NCI-H2107 (cell line): Measurements from ENCODE around the gene EPGN.

ENCODE experiments used
- DNase-seq: peaks from one replicate; lab custom pipeline; 2025; lab: John Stamatoyannopoulos, UW

EPGN gene

DNA sequence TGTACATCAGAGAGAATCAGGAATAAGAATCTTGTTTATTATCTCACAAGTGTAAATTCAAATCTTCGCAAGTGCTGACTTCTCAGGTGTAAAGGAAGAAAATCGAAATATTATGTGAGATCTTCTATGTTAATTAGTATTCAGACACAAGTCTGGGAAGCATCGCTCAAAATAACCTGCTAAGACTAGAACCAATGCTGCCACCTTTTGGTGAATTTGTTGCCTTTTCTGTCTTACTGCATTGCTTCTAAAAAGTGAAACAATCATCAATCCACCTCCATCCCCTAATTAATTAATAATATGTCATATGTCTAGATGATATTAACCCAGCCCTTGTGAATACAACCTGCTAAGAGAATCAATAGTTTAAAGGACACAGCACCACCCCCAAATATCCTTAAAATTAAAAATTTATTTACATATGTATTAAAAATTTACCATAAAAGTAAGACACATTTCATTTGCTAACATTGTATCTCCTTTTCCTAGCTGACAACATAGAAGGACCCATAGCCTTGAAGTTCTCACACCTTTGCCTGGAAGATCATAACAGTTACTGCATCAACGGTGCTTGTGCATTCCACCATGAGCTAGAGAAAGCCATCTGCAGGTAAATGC, 3.5 kb downstream of the EPGN start:
- no peak for DNase-seq

- no peak for DNase-seq
Observed at GRCh38 chr4:74314329-74314728, 6.1 kb downstream of the EPGN start.

DNA sequence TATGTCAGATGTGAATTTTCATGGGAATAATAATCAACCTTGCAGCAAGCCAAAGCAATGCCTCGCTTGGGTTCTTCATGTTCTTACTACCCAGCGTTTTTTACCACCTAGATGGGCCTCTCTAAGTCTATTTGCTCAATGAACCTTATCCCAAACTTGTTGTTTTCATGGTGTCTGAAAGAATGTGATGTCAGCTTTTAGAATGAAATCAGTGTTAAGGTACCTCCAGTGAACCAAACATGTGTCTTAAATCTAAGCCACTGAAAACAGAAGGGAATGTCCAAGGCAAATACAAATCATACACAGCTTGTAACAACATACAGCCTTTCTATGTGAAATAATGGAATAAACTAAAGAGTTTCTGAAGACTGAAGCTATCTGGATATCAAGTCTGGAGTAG, 6.7 kb downstream of the EPGN start:
- no peak for DNase-seq

- DNase-seq: no peak
Observed at GRCh38 chr4:74315376-74315775, 7.1 kb downstream of the EPGN start.

- no peak for DNase-seq
Observed at GRCh38 chr4:74316397-74316796, 8.1 kb downstream of the EPGN start.

GRCh38 chr4:74317616-74318246, 9.5 kb downstream of the EPGN start:
- no peak for DNase-seq

GRCh38 chr4:74318276-74318675, 10.0 kb downstream of the EPGN start:
- no peak for DNase-seq

GRCh38 chr4:74319470-74319869, 11.2 kb downstream of the EPGN start:
- DNase-seq: no peak

DNA sequence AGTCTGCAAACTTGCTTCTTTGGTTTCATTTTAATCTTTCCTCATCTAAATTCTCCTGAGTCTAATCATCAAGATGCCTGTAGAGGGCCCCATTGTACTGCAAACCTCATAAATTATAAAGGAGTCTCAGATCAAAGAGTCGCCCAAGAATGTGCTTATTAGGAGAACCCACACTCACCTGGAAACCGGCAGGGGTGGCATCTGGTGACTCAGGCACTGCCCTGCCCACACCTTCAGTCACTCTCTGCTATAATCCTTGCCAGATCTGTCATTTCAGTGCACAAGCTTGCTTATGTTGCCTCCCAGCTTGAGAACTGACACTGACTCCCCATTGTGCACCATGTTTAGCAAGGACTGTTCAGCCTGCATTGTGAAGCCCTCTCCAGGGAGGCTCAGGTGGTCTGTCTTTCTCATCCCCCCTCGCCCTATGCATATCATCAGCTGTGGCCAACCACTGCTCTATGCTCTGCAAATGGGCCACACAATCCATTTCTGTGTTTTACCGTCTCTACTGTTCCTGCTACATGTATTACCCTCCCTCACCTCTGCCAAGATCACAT, 12.4 kb downstream of the EPGN start:
- DNase-seq: no peak

- no peak for DNase-seq
Observed at GRCh38 chr4:74322301-74322700, 14.0 kb downstream of the EPGN start.

DNA sequence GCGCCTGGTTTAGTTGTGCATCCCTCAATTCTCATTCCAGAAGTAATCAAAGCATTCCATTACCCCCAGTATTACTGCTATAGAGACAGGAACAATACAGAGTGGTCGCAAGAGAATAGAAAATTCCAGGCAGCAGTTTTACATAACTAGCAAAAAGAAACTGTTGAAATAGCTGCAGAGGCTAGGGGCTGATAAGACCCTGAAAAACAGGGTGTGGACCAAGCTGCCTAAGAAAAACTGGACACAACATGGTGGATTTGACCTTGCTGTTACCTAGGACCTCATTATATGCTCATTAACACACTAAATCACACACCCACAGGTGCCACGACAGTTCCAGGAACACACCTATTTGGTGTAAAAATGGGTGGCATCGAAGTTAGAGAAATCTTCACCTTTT, 15.4 kb downstream of the EPGN start:
- no peak for DNase-seq

GRCh38 chr4:74324262-74324661, 16.0 kb downstream of the EPGN start:
- no peak for DNase-seq

DNA sequence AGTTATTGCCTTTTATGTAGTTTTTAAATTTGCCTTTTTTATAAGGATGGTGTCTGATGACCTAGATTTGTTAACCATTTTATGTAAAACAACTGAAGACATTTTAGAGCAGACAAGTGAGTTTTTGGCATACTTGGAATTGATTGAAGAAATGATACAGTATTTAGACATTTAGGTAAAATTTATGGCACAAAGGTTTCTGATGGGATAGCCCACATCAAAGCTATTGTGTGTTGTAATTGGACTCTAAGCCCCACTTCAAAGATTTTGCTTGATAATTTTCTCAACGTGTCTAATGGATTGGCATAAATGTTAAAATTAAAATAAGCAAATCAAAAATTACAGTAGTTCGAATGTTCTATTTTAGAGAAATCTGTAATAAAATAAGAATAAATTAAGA, 17.6 kb downstream of the EPGN start:
- DNase-seq: no peak

DNA sequence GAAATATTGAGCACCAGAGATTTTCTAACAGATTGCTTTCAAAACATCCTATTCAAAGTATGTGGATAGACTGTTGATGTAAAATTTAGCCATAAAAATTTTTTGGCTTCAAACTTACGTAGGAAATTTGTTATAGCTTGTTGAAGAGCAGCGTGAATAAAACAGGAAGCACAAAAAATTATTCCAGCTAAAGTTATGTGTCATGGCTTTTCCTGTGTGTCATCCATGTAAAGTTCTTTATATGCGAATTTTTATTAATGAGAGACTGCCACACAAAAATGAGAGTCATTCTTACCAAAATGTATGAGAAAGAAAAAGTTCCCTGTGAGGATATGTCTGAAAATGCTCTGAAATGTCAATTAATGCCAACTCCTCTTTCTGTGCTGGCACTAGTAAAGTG, 19.5 kb downstream of the EPGN start:
- no peak for DNase-seq

- DNase-seq: no peak
Observed at GRCh38 chr4:74328501-74328900, 20.2 kb downstream of the EPGN start.

DNA sequence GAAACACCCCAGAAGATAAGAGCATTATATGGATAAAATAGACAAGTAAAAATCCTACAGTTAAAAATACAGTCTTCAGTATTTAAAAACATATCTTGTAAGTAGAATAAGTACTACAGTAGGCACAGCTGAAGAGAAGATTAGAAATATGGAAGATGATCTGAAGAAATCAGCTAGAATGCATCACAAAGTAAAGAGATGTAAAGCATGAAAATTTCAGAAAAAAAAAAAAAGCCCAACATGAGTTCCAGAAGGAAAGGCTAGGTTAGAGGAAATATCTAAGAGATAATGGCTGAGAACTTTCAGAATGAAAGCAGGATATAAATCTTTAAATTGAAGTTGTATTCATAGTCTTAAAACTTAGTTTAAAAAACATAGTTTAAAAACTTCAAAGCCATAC, 21.0 kb downstream of the EPGN start:
- DNase-seq: no peak

- no peak for DNase-seq
Observed at GRCh38 chr4:74330295-74330750, 22.1 kb downstream of the EPGN start.

- no peak for DNase-seq
Observed at GRCh38 chr4:74331252-74331651, 23.0 kb downstream of the EPGN start.

GRCh38 chr4:74331944-74332343, 23.7 kb downstream of the EPGN start:
- no peak for DNase-seq

DNA sequence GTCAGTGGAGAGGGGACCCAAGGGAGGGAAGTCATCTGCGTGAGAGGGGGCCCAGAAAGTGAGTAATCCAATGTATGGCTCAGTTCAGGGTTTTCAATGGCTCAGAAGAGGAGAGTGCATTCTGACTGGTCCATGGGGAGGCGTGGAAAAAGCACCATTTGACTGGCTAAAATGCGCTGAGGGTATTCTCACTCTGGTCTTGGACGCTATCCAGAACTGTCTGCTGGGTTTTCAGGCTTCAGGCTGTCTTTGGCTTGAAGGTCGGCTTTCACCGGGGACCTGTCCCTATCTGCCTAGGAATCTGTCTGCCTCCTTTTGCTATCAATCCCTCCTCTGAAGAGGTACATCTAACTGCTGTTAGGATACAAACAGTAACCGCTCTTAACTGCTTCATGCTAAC, 26.4 kb downstream of the EPGN start:
- no peak for DNase-seq

DNA sequence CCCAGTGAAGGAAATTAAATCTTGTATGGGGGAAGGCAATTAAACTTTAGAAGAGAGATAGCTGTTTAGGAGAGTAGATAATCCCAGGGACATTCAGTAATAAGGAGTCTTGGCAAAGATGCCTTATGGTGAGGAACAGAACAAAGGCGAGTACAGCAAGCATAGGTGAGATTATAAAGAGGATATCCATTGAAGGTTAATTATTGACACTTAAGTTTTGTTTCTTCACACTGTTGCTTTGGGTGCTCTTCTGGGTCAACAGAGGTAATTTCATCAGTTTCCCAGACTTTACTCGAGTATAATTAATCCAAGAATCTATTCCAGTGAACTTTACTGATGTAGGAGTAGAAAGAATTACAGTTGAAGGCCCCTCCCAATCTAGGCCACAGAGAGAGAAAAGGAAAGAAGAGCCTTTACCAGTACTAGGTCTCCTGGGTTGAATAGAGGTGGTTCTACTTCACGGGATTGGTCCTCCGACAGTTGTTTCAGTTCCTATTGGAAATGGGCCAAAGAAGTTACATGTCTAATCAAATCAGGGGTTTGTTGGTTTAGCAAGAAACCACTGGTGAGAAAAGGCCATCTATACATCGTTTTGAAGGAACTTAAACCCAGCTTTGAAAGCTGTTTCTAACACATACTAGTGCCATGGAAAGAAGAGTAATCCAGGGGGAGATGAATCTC, 27.2 kb downstream of the EPGN start:
- DNase-seq: no peak

DNA sequence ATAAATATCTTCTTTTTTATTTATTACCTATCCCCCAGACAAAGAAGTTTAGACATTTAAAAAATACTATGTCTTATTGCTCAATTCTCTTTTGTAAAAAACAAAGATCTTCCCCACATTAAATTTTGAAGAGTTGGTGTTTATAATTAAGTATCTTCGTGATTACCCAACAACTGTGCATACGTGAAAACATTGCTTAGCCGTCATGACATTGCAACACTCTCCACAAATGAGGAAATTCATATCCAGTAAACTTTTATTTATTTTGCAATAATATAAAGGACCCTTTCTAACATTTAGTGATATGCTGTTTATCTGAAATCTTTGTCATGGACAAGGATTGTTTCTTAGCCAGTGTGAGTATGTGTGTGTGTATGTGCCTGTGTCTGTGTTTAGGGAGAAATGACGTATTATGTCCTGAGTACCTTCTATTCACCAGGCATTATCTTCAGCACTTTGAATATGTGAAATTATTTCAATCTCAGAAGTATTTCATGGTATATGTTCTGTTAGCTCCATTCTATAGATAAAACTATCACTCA, 30.6 kb downstream of the EPGN start:
- no peak for DNase-seq

DNA sequence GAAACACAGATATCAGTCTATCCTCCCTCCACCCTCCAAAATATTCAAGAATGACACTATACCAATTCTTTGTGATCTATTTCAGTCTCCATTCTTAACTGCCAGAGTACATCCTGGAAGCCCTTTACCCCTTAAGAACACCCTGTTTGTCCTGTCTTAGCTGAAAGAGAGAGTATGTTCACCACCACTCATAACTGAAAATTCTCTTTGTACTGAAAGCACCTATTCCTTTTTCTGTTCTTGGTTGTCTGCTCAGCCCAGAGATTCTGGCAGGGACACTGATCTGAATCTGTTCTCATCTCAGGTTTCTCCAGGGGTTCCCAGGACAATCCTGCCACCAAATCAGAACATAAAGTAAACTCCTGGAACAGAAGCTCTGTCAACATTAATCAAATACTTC, 31.2 kb downstream of the EPGN start:
- no peak for DNase-seq
